Activated naive CD4-positive, alpha-beta T cell treated with anti-CD3 and anti-CD28 coated beads for 36 hours (primary cell): Measurements from ENCODE around the gene PPP1R13B. TPM values are rescaled to one million over a fixed set of nuclear protein-coding genes. Genes with fewer than 3 reads are reported as not detected.

Experiments used
- CTCF ChIA-PET: fragments of 350-600 bp; sonication (Branson Sonifier 250); formaldehyde crosslinking; loops from one replicate; lab custom pipeline; 2021; ENCODE audit warnings: antibody characterized with exemption; lab: Charles Lee
- DNase-seq: peaks from one replicate; pipeline ENCODE4 v3.0.0-alpha.2; 2020
- H3K27ac Mint-ChIP-seq: one replicate; pipeline ENCODE4 v1.8.0; 2021; ENCODE audit warnings: mild to moderate bottlenecking, mixed read lengths
- H3K27me3 Mint-ChIP-seq: one replicate; pipeline ENCODE4 v1.8.0; 2021; ENCODE audit warnings: low read depth, mixed read lengths
- H3K36me3 Mint-ChIP-seq: one replicate; pipeline ENCODE4 v1.8.0; 2021; ENCODE audit warnings: low read depth, mixed read lengths
- H3K4me1 Mint-ChIP-seq: one replicate; pipeline ENCODE4 v1.8.0; 2021; ENCODE audit warnings: low read depth, mixed read lengths
- H3K4me3 Mint-ChIP-seq: one replicate; pipeline ENCODE4 v1.8.0; 2021; ENCODE audit warnings: mild to moderate bottlenecking, moderate library complexity, mixed read lengths
- H3K9me3 Mint-ChIP-seq: one replicate; pipeline ENCODE4 v1.8.0; 2021; ENCODE audit warnings: mixed read lengths
- intact Hi-C: fragments of 100-400 bp; cut with micrococcal nuclease; formaldehyde crosslinking; loops from one replicate; pipeline ENCODE4 v1.15.1; 2023
- total RNA-seq, 2 experiments: library from RNA; stranded (reverse); gene quantifications; one replicate each; pipeline ENCODE4 v1.2.3, GENCODE V29; 2021

Gene PPP1R13B
- total RNA-seq, 2 experiments from 2014 or later = 8.0 to 8.6 TPM

DNA sequence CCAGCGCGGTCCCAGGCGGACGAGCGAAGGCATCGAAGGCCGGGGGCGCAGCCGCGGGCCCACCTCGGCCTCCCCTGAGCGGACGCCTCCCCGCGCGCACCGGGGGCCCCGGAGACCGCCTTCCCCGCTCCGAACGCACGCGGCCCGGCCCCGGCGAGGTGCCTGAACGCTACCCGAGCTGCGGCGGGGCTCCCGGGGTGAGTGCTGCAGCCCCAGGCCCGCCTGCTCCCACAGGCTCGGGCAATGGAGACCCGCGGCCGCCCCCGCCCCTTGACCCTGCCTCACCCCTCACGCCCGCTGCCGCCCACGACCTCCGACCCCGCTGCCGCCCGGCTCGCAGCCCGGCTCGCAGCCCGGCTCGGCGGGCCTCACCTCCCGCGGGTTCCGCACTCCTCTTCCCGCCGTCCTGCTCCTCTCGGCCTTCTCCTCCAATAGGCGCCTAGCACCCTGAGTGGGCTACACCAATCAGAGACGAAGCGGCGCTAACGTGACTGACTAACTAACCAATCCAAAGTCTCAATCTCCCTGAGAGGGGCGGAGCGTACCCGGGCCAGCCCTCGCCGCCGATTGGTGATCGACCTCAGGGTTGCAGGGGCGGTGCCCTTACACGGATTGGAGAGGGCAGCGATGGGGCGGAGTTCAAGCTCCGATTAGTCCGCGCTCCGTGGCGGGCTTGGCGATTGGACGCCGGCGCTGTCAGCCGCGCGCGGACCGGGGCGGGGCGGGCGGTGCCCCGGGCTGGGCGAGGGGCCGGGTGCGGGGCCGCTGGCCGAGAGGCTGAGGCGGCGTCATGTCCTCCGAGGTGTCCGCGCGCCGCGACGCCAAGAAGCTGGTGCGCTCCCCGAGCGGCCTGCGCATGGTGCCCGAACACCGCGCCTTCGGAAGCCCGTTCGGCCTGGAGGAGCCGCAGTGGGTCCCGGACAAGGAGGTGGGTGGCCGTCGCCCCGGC is 132.0 kb downstream of the PPP1R13B start, which contains the start of the genes XRCC3 and ZFYVE21:
XRCC3 (minus strand) TSS at position 400 of the 949 bp plus-strand sequence. CDS start 4,364 bp downstream, outside the sequence.
ZFYVE21 (plus strand) TSS at position 759 of the 949 bp plus-strand sequence; CDS start at position 791, 32 bp downstream.
- H3K27me3 Mint-ChIP-seq = no peaks in the 10 kb centered on the region
- intact Hi-C loops = loop anchor here (1.0 to 2.0 kb wide), 4 partner anchors 86 to 381 kb away; partner anchors contain the start of genes BAG5, COA8, EIF5 and KLC1
- peaks cover 45% of the 10 kb centered on the region for H3K4me1 Mint-ChIP-seq
- H3K4me3 Mint-ChIP-seq = peak within 1 kb of the TSS; percentile 93
- no peaks in the 10 kb centered on the region for H3K9me3 Mint-ChIP-seq
- DNase-seq = peak; percentile 100
- peak within 1 kb of the TSS; percentile 86 for H3K27ac Mint-ChIP-seq
- peaks cover 19% of the 10 kb centered on the region for H3K36me3 Mint-ChIP-seq
- CTCF ChIA-PET = no interaction called here

GRCh38 chr14:103714063-103714724 is 133.2 kb downstream of the PPP1R13B start:
- CTCF ChIA-PET = interaction anchor here (0.7 to 1.0 kb wide), 2 partner anchors 29 to 164 kb away, joined by 3 read pairs; no protein-coding TSS in a partner anchor
- intact Hi-C loops = loop anchor here (2.0 kb wide), 2 partner anchors 151 to 379 kb away; partner anchors contain the start of genes BAG5, COA8 and EIF5
- no peak for DNase-seq
- Mint-ChIP-seq H3K4me1 (peaks cover 37% of the 10 kb centered on the region), H3K9me3 (no peaks in the 10 kb centered on the region), H3K27ac (no peak overlapping the region), H3K27me3 (no peaks in the 10 kb centered on the region), H3K4me3 (peak overlapping the region; percentile 93), H3K36me3 (peaks cover 19% of the 10 kb centered on the region)

DNA sequence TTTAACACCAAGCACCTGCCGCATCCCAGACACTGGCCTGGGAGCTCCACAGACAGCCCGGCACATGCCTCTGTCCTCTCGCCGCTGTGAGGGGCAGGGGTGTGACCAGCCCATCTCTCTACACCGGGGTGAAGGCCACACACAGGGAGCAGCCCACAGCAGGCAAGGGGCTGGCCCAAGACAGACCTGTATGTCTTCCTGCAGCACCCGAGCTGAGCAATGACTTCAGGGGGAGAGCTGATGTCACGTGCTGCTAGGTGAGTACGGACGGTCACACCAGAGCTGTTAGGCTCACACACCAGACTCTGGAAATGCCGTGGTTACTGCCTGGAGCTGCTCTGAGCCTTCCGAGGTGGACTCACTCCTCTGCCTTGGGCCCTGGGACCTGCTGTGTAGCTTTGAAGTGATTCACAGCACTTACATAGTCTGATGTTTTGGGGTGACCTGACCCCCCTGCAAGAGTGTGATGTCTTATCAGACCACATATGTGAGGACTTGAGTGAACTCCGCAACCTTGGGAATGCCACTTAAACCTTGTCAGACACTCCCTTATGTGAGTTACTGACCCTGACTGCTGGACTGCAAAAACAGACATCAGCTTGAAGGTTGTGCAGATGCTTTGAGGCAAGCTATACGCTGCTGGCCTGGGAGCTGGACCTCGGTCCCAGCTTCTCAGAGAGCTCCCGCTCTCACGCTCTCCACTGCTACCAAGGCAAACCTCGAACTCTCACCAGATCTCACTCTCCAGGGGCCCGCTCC is 133.9 kb downstream of the PPP1R13B start:
- H3K27me3 Mint-ChIP-seq = no peaks in the 10 kb centered on the region
- H3K36me3 Mint-ChIP-seq = peaks cover 22% of the 10 kb centered on the region
- peak overlapping the region; percentile 93 for H3K4me3 Mint-ChIP-seq
- DNase-seq = no peak
- no peaks in the 10 kb centered on the region for H3K9me3 Mint-ChIP-seq
- H3K4me1 Mint-ChIP-seq = peaks cover 32% of the 10 kb centered on the region
- no peak overlapping the region for H3K27ac Mint-ChIP-seq
- intact Hi-C loops = loop anchor here (2.0 kb wide), 2 partner anchors 151 to 379 kb away; partner anchors contain the start of genes BAG5, COA8 and EIF5
- CTCF ChIA-PET = interaction anchor here (0.6 to 1.0 kb wide), 2 partner anchors 29 to 466 kb away, joined by 3 read pairs; no protein-coding TSS in a partner anchor

DNA sequence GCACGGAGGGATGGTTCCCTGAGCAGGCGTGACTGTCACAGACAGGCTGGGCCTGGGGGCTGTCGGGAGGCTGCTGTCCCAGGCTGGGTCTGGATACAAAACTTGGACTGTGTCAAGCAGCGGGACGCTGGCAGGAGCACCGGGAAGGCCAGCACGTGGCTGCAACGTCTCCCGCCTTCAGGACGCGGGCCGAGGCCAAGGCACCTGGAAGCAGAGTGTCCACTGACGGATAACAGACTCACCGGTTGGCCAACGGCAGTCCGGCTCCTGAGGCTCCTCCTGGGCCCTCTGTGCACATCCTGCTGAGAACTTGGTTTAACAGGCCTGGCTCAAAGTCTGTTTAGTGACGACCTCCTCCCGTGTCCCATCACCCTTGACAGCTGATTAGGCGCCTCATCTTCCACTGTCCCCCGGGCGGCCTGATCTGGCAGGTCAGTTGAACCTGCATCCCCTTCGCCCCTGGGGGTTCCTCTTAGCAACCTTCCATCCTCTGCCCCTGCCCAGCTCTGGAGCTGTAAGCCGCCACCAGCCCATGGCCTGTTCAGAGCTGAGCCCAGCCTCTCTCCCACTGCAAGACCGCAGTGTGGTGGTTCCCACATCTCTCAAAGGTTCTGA is 134.6 kb downstream of the PPP1R13B start:
- intact Hi-C loops = no loop called here
- no peaks in the 10 kb centered on the region for H3K27me3 Mint-ChIP-seq
- H3K27ac Mint-ChIP-seq = no peak overlapping the region
- no peak for DNase-seq
- H3K4me1 Mint-ChIP-seq = peaks cover 29% of the 10 kb centered on the region
- no peak overlapping the region for H3K4me3 Mint-ChIP-seq
- no peaks in the 10 kb centered on the region for H3K9me3 Mint-ChIP-seq
- H3K36me3 Mint-ChIP-seq = peaks cover 24% of the 10 kb centered on the region
- CTCF ChIA-PET = interaction anchor here (1.0 kb wide), 1 partner anchor 28 kb away, joined by 3 read pairs; no protein-coding TSS in a partner anchor

GRCh38 chr14:103711516-103712431 is 135.6 kb downstream of the PPP1R13B start:
- CTCF ChIA-PET = no interaction called here
- H3K27ac Mint-ChIP-seq = no peak overlapping the region
- no peak for DNase-seq
- peaks cover 24% of the 10 kb centered on the region for H3K36me3 Mint-ChIP-seq
- no peaks in the 10 kb centered on the region for H3K27me3 Mint-ChIP-seq
- intact Hi-C loops = no loop called here
- no peak overlapping the region for H3K4me3 Mint-ChIP-seq
- peaks cover 24% of the 10 kb centered on the region for H3K4me1 Mint-ChIP-seq
- H3K9me3 Mint-ChIP-seq = no peaks in the 10 kb centered on the region

GRCh38 chr14:103710771-103711377 is 136.5 kb downstream of the PPP1R13B start:
- peaks cover 24% of the 10 kb centered on the region for H3K4me1 Mint-ChIP-seq
- no peak overlapping the region for H3K27ac Mint-ChIP-seq
- intact Hi-C loops = no loop called here
- H3K27me3 Mint-ChIP-seq = no peaks in the 10 kb centered on the region
- no peak overlapping the region for H3K4me3 Mint-ChIP-seq
- peaks cover 24% of the 10 kb centered on the region for H3K36me3 Mint-ChIP-seq
- CTCF ChIA-PET = interaction anchor here (0.6 kb wide), 2 partner anchors 48 to 146 kb away, joined by 3 read pairs; no protein-coding TSS in a partner anchor
- no peaks in the 10 kb centered on the region for H3K9me3 Mint-ChIP-seq
- DNase-seq = no peak

GRCh38 chr14:103709814-103710213 is 137.6 kb downstream of the PPP1R13B start:
- Mint-ChIP-seq H3K27me3 (no peaks in the 10 kb centered on the region), H3K36me3 (peaks cover 24% of the 10 kb centered on the region), H3K4me3 (no peak overlapping the region), H3K4me1 (peaks cover 22% of the 10 kb centered on the region), H3K9me3 (no peaks in the 10 kb centered on the region), H3K27ac (no peak overlapping the region)
- CTCF ChIA-PET = interaction anchor here (0.6 kb wide), 1 partner anchor 145 kb away, joined by 3 read pairs; no protein-coding TSS in a partner anchor
- intact Hi-C loops = loop anchor here (10.0 kb wide), 1 partner anchor 1595 kb away; the partner anchor contains the start of gene BRF1
- DNase-seq = no peak

DNA sequence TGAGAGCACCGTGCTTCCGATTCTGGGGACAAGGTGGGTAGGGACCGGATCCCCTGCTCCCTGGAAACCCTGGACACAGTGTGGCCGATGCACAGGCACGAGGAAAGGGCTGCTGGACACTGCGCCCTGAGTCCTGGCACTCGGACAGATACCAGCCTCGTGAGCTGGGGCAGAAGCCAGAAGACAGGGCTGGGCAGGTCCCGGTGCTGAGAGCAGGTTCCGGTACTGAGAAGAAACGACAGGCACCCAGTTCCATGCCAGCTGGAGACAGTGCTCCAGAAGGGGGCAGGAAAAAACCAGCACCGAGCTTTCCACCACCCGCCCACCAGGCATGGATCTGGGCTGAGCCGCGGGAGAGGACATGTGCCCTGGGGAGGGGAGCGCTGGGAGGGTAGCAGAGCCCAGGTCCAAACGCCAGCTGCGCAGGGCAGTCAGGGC is 138.6 kb downstream of the PPP1R13B start:
- DNase-seq = no peak
- Mint-ChIP-seq H3K27ac (no peak overlapping the region), H3K4me1 (peaks cover 17% of the 10 kb centered on the region), H3K36me3 (peaks cover 21% of the 10 kb centered on the region), H3K4me3 (no peak overlapping the region), H3K27me3 (no peaks in the 10 kb centered on the region), H3K9me3 (no peaks in the 10 kb centered on the region)
- intact Hi-C loops = loop anchor here (10.0 kb wide), 1 partner anchor 1596 kb away; the partner anchor contains the start of gene BRF1
- CTCF ChIA-PET = no interaction called here

DNA sequence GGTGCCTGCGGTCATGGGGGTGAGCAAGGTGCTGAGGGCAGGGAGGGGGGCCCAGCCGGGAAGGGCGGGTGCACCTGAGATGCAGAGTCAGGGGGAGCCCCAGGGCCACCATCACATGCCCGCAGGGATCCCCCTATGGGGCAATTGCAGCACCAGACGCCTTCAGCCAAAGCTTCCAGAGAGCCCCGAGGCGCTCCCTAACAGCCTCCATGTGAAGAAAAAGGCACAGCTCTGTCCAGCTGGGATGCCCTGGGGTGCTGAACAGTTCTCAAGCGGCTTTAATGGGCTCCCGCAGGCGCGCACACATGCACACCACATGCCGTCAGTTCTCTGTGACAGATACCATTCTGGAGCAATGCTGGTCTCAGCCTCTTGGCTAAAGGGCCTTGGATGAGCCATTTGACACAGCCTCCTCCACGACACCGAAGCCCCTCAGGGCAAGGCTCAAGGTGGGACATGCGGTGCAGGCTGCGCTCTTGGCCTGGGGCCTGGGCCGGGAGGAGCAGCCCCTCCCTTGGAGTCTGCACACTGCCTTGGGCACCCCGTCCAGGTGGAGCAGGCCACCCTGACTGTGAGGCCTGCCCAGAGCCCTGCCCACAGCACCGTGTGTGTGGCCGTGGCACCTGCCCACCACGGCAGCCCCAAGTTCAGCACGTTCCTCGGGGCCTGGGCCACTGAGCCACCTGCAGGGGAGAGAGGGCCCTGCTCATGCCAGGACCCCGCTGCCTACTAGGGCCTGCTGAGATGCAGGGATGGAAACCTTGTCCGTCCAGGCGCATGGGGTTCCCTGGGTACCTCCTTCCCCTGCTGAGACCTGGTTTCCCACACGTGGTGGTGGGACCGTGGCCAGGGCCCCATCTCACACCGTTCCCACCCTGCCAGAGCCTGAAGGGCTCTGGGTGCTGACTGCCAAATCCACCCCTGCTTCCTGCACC is 139.8 kb downstream of the PPP1R13B start:
- Mint-ChIP-seq H3K27me3 (no peaks in the 10 kb centered on the region), H3K4me1 (peaks cover 7% of the 10 kb centered on the region), H3K36me3 (peaks cover 17% of the 10 kb centered on the region), H3K9me3 (no peaks in the 10 kb centered on the region), H3K4me3 (no peak overlapping the region), H3K27ac (no peak overlapping the region)
- no peak for DNase-seq
- intact Hi-C loops = loop anchor here (10.0 kb wide), 1 partner anchor 1597 kb away; the partner anchor contains the start of gene BRF1
- CTCF ChIA-PET = no interaction called here
